ENCODE measurements around the gene DAG1.

- TF ChIP-seq POLR2AphosphoS5 (IDR thresholded peaks at IDR 0.05; ENCODE audit: borderline replicate concordance, low read depth, low read length): no peak
- TF ChIP-seq EZH2 (IDR thresholded peaks at IDR 0.05): no peak
- no peak for TF ChIP-seq FOXP2 (optimal IDR thresholded peaks at IDR 0.05; ENCODE audit: control extremely low read depth, extremely low read length, insufficient read depth)
Observed at GRCh38 chr3:49512781-49513355, 42.8 kb downstream of the DAG1 start.

All from SK-N-MC (cell line).